GM23338 (cell line): Measurements from ENCODE around the gene GRAMD4.

Experiments
- EZH2 ChIP-seq: fragments of 200-600 bp; sonication (generic); IDR thresholded peaks from one replicate; pipeline ENCODE4 v1.8.0; 2017; ENCODE audit warnings: antibody characterized with exemption, mild to moderate bottlenecking, low read depth; ENCODE audit not compliant: unreplicated experiment
- EZH2phosphoT487 ChIP-seq: fragments of 200-600 bp; sonication (generic); IDR thresholded peaks from one replicate; pipeline ENCODE4 v1.8.1; 2018; ENCODE audit warnings: antibody characterized with exemption; ENCODE audit not compliant: unreplicated experiment
- POLR2AphosphoS5 ChIP-seq: IDR thresholded peaks from 2 replicates; pipeline ENCODE4 v1.6.1; 2016; ENCODE audit warnings: antibody characterized with exemption, low read depth
- TF ChIP-seq, protein P1 (sequence below): fragments of 250-450 bp; sonication (Bioruptor Pico); IDR thresholded peaks from 2 replicates; pipeline ENCODE4 v1.5.0; 2020; ENCODE audit warnings: mild to moderate bottlenecking, moderate library complexity
- TF ChIP-seq, protein P2 (sequence below), 2 experiments: fragments of 200-600 bp in 1 of 2; sonication (generic) in 1 of 2; conservative IDR thresholded peaks; 2 replicates each; pipeline versions ENCODE4 v1.5.1 to v1.6.1; 2016 to 2017; ENCODE audit warnings: antibody characterized with exemption in 2 of 2, low read depth in 2 of 2, mild to moderate bottlenecking in 2 of 2, moderate library complexity in 1 of 2

DNA sequence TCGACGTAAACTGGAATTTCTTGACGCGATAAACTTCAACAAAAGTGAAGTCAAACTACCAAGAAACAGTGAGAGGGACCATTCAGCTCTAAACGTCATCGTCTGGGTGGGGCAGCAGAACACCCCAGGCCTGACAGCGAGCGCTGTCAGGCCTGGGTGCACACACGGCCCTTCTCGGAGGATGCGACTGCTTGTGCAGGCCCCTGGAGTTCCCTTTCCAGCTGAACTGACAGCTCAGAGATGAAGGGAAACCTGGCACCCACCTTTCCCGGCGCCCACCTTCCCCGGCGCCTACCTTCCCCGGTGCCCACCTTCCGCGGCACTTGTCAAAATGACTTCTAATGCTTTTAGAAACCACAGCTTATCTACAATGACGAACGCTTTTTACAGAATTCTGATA is 70.0 kb downstream of the GRAMD4 start:
- TF ChIP-seq, protein P1, sequence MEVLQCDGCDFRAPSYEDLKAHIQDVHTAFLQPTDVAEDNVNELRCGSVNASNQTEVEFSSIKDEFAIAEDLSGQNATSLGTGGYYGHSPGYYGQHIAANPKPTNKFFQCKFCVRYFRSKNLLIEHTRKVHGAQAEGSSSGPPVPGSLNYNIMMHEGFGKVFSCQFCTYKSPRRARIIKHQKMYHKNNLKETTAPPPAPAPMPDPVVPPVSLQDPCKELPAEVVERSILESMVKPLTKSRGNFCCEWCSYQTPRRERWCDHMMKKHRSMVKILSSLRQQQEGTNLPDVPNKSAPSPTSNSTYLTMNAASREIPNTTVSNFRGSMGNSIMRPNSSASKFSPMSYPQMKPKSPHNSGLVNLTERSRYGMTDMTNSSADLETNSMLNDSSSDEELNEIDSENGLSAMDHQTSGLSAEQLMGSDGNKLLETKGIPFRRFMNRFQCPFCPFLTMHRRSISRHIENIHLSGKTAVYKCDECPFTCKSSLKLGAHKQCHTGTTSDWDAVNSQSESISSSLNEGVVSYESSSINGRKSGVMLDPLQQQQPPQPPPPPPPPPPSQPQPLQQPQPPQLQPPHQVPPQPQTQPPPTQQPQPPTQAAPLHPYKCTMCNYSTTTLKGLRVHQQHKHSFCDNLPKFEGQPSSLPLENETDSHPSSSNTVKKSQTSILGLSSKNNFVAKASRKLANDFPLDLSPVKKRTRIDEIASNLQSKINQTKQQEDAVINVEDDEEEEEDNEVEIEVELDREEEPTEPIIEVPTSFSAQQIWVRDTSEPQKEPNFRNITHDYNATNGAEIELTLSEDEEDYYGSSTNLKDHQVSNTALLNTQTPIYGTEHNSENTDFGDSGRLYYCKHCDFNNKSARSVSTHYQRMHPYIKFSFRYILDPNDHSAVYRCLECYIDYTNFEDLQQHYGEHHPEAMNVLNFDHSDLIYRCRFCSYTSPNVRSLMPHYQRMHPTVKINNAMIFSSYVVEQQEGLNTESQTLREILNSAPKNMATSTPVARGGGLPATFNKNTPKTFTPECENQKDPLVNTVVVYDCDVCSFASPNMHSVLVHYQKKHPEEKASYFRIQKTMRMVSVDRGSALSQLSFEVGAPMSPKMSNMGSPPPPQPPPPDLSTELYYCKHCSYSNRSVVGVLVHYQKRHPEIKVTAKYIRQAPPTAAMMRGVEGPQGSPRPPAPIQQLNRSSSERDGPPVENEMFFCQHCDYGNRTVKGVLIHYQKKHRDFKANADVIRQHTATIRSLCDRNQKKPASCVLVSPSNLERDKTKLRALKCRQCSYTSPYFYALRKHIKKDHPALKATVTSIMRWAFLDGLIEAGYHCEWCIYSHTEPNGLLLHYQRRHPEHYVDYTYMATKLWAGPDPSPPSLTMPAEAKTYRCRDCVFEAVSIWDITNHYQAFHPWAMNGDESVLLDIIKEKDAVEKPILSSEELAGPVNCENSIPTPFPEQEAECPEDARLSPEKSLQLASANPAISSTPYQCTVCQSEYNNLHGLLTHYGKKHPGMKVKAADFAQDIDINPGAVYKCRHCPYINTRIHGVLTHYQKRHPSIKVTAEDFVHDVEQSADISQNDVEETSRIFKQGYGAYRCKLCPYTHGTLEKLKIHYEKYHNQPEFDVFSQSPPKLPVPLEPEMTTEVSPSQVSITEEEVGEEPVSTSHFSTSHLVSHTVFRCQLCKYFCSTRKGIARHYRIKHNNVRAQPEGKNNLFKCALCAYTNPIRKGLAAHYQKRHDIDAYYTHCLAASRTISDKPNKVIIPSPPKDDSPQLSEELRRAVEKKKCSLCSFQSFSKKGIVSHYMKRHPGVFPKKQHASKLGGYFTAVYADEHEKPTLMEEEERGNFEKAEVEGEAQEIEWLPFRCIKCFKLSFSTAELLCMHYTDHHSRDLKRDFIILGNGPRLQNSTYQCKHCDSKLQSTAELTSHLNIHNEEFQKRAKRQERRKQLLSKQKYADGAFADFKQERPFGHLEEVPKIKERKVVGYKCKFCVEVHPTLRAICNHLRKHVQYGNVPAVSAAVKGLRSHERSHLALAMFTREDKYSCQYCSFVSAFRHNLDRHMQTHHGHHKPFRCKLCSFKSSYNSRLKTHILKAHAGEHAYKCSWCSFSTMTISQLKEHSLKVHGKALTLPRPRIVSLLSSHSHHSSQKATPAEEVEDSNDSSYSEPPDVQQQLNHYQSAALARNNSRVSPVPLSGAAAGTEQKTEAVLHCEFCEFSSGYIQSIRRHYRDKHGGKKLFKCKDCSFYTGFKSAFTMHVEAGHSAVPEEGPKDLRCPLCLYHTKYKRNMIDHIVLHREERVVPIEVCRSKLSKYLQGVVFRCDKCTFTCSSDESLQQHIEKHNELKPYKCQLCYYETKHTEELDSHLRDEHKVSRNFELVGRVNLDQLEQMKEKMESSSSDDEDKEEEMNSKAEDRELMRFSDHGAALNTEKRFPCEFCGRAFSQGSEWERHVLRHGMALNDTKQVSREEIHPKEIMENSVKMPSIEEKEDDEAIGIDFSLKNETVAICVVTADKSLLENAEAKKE (CRISPR knock-in tag): no peak
- TF ChIP-seq EZH2phosphoT487: no peak
- no peak for TF ChIP-seq POLR2AphosphoS5
- no peak for TF ChIP-seq EZH2
- TF ChIP-seq, protein P2, sequence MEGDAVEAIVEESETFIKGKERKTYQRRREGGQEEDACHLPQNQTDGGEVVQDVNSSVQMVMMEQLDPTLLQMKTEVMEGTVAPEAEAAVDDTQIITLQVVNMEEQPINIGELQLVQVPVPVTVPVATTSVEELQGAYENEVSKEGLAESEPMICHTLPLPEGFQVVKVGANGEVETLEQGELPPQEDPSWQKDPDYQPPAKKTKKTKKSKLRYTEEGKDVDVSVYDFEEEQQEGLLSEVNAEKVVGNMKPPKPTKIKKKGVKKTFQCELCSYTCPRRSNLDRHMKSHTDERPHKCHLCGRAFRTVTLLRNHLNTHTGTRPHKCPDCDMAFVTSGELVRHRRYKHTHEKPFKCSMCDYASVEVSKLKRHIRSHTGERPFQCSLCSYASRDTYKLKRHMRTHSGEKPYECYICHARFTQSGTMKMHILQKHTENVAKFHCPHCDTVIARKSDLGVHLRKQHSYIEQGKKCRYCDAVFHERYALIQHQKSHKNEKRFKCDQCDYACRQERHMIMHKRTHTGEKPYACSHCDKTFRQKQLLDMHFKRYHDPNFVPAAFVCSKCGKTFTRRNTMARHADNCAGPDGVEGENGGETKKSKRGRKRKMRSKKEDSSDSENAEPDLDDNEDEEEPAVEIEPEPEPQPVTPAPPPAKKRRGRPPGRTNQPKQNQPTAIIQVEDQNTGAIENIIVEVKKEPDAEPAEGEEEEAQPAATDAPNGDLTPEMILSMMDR (conservative IDR thresholded peaks at IDR 0.05; ENCODE audit: low read depth in 2 of 2): no peak
